ENCODE measurements around the gene DLX4.

Gene DLX4

DNA sequence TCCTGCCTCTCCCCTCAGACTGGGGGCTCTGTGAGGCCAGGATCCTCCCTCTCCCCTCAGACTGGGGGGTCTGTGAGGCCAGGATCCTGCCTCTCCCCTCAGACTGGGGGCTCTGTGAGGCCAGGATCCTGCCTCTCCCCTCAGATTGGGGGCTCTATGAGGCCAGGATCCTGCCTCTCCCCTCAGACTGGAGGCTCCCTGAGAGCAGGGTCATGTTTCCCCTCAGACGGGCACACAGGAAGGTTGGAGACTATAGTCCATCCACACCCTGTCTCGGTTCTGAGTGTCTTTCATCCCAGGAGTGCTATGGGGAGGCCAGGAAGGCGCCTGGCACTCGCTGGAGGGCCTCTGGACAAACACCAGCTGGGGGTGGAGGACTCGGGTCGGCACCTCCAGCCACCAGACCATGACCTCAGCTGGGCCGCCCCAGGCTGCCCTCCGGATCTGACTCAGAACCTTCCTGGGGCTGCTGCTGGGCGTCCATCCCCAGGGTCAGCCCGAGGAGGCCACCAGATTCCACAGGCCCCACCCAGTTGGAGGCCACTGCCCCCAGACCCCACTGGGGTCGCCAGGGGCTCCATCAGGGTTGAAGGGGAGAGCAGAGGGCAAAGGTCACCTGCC, 21.9 kb upstream of the DLX4 start:
- DNase-seq (ENCODE audit: low read depth, low spot score) = no peak

- DNase-seq (ENCODE audit: low read depth, low spot score) = no peak
Observed at GRCh38 chr17:49949634-49950033, 19.4 kb upstream of the DLX4 start.

DNA sequence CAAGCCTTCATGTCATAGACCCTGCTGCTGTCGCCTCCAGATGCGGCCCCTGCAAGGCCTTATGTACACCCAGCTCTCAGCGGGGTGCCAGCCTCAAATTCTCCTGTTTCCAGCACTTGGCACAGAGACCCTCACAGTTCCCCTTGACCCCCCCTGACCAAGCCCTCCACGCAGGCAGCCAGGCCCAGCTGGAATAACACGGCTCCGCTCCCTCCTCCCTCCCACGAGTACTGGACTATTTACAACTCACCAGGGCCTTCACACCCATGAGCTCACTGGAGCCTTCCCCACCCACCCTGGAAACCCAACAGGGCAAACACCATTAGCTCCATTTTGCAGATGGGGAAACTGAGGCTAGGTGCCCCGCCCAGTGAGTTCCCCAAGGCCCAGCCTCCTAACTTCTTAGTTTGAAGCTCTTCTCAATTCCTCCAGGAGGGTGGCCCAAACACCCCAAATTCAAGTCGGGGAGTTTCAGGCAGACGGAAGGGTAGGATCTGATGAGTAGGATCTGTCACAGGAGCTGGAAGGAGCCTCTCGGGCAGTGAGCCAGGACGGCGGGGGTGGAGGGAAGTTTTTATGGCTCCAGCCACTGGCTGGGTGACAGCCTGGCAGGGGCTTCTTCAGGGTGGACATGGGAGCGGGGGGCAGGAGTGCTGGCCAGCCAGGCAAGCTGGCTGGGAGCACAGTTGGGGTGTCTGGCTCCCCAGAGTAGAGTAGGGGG, 17.5 kb upstream of the DLX4 start:
- no peak for DNase-seq (ENCODE audit: low read depth, low spot score)

- peak; percentile 92 for DNase-seq (ENCODE audit: low read depth, low spot score)
Observed at GRCh38 chr17:49952209-49952911, 16.6 kb upstream of the DLX4 start.

DNA sequence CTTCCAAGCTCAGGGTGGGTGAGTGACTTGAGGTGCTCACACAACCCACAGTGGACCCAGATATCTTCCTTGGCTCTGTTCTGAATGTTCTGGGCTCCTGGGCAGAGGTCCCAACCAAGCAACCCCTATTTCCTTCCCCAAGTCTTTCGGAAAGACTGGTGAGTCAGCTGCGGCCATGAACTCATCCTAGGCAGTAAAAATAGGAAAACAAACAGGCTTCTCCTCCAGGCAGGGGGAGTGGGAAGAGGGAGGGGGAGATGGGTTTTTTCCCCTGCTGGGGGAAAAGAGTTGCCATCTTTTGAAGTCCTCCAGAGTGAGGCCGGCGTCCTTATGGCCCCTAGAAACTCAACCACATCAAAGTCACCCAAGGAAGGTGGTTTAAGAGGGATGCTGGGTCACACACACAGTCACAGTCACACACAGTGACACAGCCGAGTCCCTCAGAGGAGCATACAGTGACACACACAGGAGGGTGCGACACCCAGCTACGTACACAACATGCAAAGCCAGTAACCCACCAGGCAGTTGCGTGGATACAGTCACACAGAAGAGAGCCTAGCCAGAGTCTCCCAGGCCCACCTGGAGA, 16.0 kb upstream of the DLX4 start:
- DNase-seq (ENCODE audit: low read depth, low spot score) = no peak

GRCh38 chr17:49955157-49955556, 13.8 kb upstream of the DLX4 start:
- DNase-seq (ENCODE audit: low read depth, low spot score) = no peak

GRCh38 chr17:49956780-49957179, 12.2 kb upstream of the DLX4 start:
- no peak for DNase-seq (ENCODE audit: low read depth, low spot score)

DNA sequence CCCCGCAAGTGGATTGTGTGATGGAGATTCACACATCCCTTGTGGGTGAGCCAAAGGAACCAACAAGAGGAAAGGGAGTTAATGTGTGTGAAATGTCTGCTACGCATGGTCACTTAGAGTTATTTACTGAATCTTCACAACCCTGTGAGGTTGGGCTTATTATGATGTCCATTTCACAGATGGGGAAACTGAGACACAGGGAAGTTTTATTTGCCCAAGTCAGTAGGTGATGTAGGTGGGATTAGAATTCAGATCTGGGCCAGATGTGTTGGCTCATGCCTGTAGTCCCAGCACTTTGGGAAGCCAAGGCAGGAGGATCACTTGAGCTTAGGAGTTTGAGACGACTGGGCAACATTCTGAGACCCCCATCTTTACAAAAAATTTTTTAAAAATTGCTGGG, 11.6 kb upstream of the DLX4 start:
- DNase-seq (ENCODE audit: low read depth, low spot score) = no peak

GRCh38 chr17:49958723-49959122, 10.3 kb upstream of the DLX4 start:
- no peak for DNase-seq (ENCODE audit: low read depth, low spot score)

DNA sequence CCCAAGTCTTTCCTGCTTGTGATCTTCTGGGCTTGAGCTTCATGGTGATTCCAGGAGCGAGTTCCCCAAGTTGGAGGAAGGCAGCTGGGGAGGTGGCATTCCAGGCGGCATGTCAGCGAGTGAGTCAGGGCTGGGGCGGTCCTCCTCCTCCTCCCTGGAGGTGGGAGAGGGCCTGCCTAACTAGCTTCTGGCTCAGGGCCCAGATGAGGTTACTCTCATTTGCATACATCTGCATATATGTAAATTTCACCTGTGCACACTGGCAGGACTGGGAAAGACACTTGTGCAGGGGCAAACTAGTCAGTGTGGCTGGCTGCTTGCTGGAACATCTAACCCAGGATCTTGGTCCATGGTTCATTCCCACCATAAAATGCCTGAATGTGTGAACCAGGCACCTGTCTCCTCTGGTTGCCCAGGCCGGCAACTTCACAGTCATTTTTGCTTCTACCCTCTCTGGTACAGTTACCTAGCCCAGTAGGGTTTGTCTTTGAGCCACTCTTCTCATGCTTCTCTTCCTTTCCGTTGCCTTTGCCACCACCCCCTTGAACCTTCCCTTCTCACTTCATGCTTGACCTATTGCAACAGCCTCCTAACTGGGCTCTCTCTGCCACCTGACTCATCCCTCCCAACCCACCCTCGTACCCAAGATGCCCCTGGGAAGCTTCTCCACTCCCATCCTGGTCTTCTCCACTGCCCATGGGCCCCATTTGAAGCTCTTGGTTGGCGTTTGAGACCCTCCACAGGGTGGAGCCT, 9.6 kb upstream of the DLX4 start:
- DNase-seq (ENCODE audit: low read depth, low spot score) = peak; percentile 35

GRCh38 chr17:49962599-49963308, 6.2 kb upstream of the DLX4 start:
- no peak for DNase-seq (ENCODE audit: low read depth, low spot score)

DNA sequence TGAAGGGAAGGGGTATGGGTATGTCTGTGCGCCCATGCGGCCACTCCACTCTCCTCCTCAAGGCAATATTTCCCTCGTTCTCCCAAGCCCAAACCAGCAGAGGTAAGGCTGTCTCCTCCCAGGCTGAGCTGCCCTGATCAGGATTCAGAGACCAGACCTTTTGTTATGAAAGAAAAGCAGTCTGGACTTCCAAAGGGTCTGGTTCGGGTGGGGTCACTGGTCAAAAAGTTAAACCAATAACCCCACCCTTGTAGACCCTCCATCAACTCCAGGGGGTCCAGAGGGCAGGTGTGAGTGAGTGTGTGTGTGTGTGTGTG, 5.7 kb upstream of the DLX4 start:
- DNase-seq (ENCODE audit: low read depth, low spot score) = peak; percentile 52

DNA sequence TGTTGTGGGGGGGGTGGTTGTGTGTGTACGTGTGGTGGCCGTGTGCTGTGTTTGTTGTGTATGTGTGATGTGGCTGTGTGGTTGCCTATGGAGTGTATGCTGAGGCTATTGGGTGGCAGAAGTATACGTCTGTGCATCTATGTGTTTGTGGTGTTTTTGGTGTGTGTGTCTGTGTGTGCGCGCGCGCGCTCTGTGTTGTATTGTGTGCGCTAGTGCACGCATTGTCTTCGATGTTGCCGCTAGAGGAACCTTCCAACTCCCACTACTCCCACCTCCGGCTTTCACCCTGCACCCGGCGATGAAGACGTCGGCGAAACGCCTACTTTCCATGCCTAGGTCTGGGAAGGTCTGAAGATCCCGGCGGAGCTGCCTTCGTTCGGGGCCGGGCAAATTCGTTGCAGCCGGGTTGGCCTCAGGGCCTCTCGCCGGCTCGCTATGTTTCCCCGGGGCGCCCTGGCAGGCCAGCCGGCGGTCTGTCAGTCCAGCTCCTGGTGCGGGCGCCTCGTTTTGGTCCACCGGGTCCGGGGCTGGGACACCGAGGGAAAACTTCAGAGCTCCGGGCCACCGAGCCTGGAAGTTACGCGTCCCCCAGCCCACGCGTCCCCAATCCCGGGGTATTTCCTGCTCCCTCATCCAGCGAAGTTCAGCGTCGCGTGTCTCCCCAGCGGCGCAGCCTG, 5.2 kb upstream of the DLX4 start:
- peak; percentile 65 for DNase-seq (ENCODE audit: low read depth, low spot score)

DNA sequence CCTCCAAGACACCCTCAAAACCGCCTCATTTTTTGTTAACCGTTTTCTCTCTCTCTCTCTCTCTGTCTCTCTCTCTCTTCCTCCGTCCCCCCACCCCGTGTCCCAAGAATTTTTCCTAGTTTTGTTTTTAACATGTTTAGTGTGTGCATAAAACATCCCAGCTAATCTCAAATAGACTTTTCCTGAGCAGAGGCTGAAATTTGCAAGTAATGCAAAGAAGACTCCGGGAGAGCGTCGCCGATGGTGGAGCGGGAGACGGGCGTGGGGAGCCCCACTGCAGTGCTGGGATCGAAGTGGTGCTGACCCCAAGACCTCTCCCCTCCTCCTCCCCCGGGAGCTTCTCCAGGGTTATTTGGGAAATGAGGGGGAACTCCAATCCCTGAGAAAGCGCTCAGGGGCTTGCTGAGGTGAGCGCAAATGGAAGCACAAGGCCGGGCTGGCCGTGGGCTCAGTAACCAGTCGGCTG, 4.7 kb upstream of the DLX4 start:
- DNase-seq (ENCODE audit: low read depth, low spot score) = peak; percentile 60

DNA sequence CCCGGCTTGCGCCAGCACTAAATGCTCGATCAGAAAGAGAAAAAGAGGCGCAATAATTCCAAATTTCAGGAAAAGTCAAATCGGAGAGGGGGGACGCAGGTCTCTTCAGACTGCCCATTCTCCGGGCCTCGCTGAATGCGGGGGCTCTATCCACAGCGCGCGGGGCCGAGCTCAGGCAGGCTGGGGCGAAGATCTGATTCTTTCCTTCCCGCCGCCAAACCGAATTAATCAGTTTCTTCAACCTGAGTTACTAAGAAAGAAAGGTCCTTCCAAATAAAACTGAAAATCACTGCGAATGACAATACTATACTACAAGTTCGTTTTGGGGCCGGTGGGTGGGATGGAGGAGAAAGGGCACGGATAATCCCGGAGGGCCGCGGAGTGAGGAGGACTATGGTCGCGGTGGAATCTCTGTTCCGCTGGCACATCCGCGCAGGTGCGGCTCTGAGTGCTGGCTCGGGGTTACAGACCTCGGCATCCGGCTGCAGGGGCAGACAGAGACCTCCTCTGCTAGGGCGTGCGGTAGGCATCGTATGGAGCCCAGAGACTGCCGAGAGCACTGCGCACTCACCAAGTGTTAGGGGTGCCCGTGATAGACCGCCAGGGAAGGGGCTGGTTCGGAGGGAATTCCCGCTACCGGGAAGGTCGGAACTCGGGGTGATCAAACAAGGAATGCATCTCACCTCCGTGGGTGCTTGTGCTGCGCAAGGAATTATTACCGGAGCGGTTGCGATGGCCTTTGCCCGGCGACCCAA, 4.0 kb upstream of the DLX4 start:
- peak; percentile 47 for DNase-seq (ENCODE audit: low read depth, low spot score)

DNA sequence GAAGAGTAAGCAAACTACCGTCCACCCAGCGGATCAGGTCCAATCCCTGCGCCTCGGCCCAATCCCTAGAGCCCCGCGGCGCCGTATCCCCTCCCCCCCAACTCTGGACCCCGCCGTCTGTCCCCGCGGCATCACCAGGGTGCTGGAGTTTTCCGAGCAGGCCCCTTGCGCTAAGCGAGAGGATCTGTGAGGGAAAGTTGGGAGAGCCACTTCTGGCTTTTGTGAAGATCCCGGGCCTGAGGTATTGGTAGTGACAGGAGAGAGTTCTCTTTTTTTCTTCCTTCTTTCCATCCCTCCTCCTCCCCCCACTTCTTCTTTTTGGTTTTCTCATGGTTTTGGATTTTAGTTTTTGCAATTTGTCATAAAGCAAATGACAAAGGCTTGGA, 3.5 kb upstream of the DLX4 start:
- DNase-seq (ENCODE audit: low read depth, low spot score) = no peak

- DNase-seq (ENCODE audit: low read depth, low spot score) = no peak
Observed at GRCh38 chr17:49966767-49967166, 2.2 kb upstream of the DLX4 start.

DNA sequence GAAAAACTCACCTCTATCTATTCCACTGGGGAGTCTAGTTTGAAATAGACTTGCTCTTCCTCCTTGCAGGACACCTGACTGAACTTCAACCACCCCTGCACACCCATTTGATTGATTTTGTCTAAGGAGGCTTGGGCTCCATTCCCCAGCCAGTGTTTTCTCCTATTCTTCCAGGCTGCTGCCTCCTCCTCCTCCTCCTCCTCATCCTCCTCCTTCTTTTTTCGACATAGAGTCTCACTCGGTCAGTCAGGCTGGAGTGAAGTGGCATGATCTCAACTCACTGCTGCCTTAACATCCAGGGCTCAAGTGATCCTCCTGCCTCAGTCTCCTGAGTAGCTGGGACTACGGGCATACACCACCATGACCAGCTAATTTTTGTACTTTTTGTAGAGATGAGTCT, 1.8 kb upstream of the DLX4 start:
- no peak for DNase-seq (ENCODE audit: low read depth, low spot score)

DNA sequence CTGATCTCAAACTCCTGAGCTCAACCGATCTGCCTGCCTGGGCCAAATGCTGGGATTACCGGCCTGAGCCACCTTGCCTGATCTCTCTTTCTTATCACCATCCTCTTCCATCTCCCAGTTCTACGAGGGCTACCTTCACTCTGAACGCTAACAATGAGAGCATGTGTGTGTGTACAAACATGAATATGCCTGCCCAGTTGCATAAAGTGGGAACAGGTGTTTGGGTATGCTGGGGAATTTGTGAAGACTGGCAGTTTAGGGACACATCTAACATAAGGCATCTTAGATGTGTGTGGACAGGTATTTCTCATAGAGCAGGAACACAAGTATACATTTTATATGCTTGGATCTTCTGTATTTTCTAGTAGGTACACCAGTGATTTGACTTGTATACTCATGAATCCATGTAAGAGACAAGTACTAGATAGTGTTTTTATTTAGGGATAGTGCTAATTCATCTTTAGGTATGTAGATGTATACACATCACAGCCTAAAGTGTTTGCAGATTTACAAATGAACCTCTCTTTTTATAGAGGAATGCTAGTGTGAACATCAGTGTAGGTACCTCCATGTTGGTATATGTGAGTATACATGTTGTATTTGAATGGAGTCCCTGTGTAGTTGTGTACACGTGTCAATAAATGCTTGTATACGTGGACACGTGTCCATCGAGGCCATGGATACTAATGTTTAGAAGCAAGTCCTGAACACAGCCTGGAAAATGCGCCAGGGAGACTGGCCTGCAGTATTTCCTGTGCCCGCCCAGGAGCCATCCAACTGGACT, 1.2 kb upstream of the DLX4 start:
- DNase-seq (ENCODE audit: low read depth, low spot score) = no peak
